Small intestine (tissue), 7 donors: ENCODE results near the gene ZBTB16. TPM values are rescaled to one million over a fixed set of nuclear protein-coding genes. Genes with fewer than 3 reads are reported as not detected.

Experiments
- DNase-seq, 2 donors: peaks; one replicate each; pipeline versions ENCODE4 v3.0.0 to v3.0.0-alpha.2; 2013
- FAIRE-seq: peaks from 2 replicates; lab custom pipeline; 2012; peaks lifted over from hg19 to GRCh38; lab: Jason Lieb, UNC
- H3K27ac ChIP-seq, 3 donors: one replicate each; pipeline ENCODE4 v1.5.1; 2013; ENCODE audit warnings: low read length in 2 of 3, mild to moderate bottlenecking in 2 of 3, control low read depth in 1 of 3, inconsistent platforms in 1 of 3, low read depth in 1 of 3, moderate library complexity in 1 of 3
- H3K27me3 ChIP-seq, 3 donors: one replicate each; pipeline ENCODE4 v1.6.1; 2013; ENCODE audit warnings: low read length in 3 of 3, inconsistent platforms in 1 of 3; ENCODE audit not compliant: control insufficient read depth in 3 of 3, insufficient read depth in 3 of 3
- H3K36me3 ChIP-seq, 3 donors: one replicate each; pipeline ENCODE4 v1.6.1; 2013; ENCODE audit warnings: low read length in 3 of 3, inconsistent platforms in 1 of 3, low read depth in 1 of 3, mild to moderate bottlenecking in 1 of 3, moderate library complexity in 1 of 3; ENCODE audit not compliant: control insufficient read depth in 3 of 3, insufficient read depth in 2 of 3
- H3K4me1 ChIP-seq, 3 donors: one replicate each; pipeline ENCODE4 v1.6.1; 2013; ENCODE audit warnings: low read length in 2 of 3, inconsistent platforms in 1 of 3, low read depth in 1 of 3, mild to moderate bottlenecking in 1 of 3, moderate library complexity in 1 of 3; ENCODE audit not compliant: control insufficient read depth in 3 of 3, insufficient read depth in 2 of 3
- H3K4me3 ChIP-seq, 3 donors: one replicate each; pipeline ENCODE4 v1.5.1; 2013; ENCODE audit warnings: low read length in 3 of 3, control low read depth in 1 of 3, inconsistent platforms in 1 of 3, low read depth in 1 of 3, mild to moderate bottlenecking in 1 of 3, moderate library complexity in 1 of 3
- H3K9me3 ChIP-seq, 2 donors: one replicate each; pipeline ENCODE4 v1.6.1; 2013; ENCODE audit warnings: low read depth in 1 of 2, low read length in 1 of 2; ENCODE audit not compliant: control insufficient read depth in 2 of 2, insufficient read depth in 1 of 2
- WGBS, 3 donors: extraction: QIAGEN DNeasy Blood & Tissue Kit; methylation state at CpG; one replicate each; pipeline ENCODE4 v1.1.7; 2013; 5-methylcytosine and 5-hydroxymethylcytosine counted together
- polyA plus RNA-seq, 4 donors: library from polyadenylated mRNA; stranded (reverse) in 3 of 4; unstranded in 1 of 4; fragments of 200-250 nt in 3 of 4; fragments of 120-200 nt in 1 of 4; gene quantifications; one replicate each; pipeline versions ENCODE4 v1.2.1 to v1.2.3, GENCODE V29; 2013
- donor health status: healthy with polysubstance abuse.
- donor health status: control.
- donor health status: control.
- donor health status: Bipolar disorder and iron deficiency.
- donor health status: healthy.

ZBTB16 gene
- polyA plus RNA-seq, 4 donors = 1.5 to 32.4 (median 17.4) TPM

DNA sequence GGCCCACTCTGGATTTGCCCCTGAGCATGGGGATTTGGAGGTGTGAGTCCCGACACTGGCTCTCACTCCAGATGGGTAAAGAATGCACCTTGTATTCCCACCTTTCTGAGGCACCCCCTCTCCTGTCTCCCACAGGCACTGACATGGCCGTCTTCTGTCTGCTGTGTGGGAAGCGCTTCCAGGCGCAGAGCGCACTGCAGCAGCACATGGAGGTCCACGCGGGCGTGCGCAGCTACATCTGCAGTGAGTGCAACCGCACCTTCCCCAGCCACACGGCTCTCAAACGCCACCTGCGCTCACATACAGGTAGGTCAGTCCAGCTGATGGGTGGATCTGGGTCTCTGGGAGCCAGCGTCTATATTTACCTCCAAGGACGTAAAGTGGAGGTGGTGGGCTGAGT lies 182.5 kb downstream of the ZBTB16 start:
- H3K9me3 ChIP-seq = no peaks in the 10 kb centered on the region
- WGBS, 3 donors = 91 to 98% (median 93%) methylated on average over 15 of the region's 15 CpGs
- no peak for DNase-seq
- no peaks in the 10 kb centered on the region for H3K27me3 ChIP-seq
- peaks cover 0 to 2% (median 0%) of the 10 kb centered on the region in 3 donors for H3K36me3 ChIP-seq
- H3K4me3 ChIP-seq = no peak overlapping the region
- H3K27ac ChIP-seq = no peak overlapping the region
- no peaks in the 10 kb centered on the region for H3K4me1 ChIP-seq
- no peak for FAIRE-seq

GRCh38 chr11:114243461-114244372 lies 184.2 kb downstream of the ZBTB16 start:
- DNase-seq (no peak), FAIRE-seq (no peak)
- H3K4me1 ChIP-seq = no peaks in the 10 kb centered on the region
- H3K27ac ChIP-seq = no peak overlapping the region
- peaks cover 0 to 5% (median 2%) of the 10 kb centered on the region in 3 donors for H3K36me3 ChIP-seq
- no peaks in the 10 kb centered on the region for H3K9me3 ChIP-seq
- H3K27me3 ChIP-seq = no peaks in the 10 kb centered on the region
- no peak overlapping the region for H3K4me3 ChIP-seq
- WGBS, 3 donors = 52 to 60% (median 53%) methylated on average over 14 of the region's 14 CpGs

DNA sequence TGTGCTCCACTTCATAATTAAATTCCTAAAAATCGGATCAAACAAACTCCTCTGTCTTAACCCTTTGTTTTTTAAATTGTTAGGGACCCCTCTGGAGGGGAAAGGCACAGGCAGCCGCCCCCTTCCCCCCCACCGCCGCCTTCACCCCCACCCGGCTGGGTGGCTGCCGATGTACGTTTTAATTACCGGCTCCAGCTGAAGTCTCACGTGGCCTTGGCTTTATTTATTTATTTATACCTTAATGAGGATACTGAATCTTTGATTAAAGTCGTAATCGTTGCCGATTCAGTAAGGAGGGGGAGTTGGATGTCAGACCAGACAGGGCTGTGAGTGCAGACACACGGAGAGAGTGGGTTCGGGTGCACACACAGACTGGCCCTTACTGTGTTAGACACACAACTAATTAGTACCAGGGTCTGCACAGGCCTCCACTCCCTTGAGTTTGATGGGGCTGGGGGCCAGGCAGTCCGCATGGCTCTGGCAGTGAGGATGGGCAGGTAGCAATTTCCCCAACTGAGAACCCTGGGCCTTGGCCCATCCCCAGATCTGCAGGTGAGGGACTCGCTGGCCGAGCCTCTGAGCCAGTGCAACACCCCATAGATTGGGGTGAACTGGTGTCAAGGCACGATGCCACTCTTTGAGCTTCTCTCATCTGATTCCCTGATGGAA lies 185.3 kb downstream of the ZBTB16 start:
- H3K36me3 ChIP-seq = peaks cover 0 to 5% (median 2%) of the 10 kb centered on the region in 3 donors
- DNase-seq = no peak

GRCh38 chr11:114246321-114247069 lies 187.0 kb downstream of the ZBTB16 start:
- no peaks in the 10 kb centered on the region for H3K9me3 ChIP-seq
- H3K36me3 ChIP-seq = peaks cover 0 to 10% (median 2%) of the 10 kb centered on the region in 3 donors
- WGBS, 3 donors = 92 to 95% (median 94%) methylated on average over 8 of the region's 8 CpGs
- H3K4me1 ChIP-seq = no peaks in the 10 kb centered on the region
- FAIRE-seq (no peak), DNase-seq (no peak)
- H3K4me3 ChIP-seq = no peak overlapping the region
- no peaks in the 10 kb centered on the region for H3K27me3 ChIP-seq
- no peak overlapping the region for H3K27ac ChIP-seq

More for the DNA sequence above, 185.3 kb downstream of the ZBTB16 start:
- H3K27me3 ChIP-seq = no peaks in the 10 kb centered on the region
- no peak overlapping the region for H3K27ac ChIP-seq
- H3K4me1 ChIP-seq = no peaks in the 10 kb centered on the region
- no peaks in the 10 kb centered on the region for H3K9me3 ChIP-seq
- FAIRE-seq = no peak
- 77 to 88% (median 83%) methylated on average over 18 of the region's 18 CpGs for WGBS, 3 donors
- no peak overlapping the region for H3K4me3 ChIP-seq

DNA sequence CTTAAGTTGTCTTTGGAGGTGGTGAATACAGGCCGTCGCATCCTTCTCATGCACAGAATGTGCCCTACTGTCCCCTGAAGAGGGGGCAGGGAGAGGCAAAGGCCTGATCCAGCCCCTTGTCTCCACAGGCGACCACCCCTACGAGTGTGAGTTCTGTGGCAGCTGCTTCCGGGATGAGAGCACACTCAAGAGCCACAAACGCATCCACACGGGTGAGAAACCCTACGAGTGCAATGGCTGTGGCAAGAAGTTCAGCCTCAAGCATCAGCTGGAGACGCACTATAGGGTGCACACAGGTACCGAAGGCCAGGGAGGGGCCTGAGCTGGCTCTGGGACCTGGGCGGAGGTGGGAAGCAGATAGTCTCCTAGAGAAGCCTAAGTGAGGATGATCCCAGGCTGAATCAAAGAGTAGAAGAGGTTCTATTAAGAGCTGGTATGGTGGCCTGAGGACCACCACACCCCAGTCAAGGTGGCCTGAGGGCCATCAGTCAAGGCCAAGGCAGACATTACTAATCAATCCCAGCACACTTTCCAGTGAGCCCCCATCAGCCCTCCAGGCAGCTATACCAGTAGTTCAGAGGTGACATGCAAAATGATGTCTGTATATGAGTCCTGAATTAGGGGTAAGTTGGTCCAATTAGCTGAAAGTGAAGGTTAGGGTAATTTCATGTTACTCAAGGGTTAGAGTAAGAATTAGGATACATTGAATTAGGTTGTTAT lies 187.7 kb downstream of the ZBTB16 start:
- WGBS, 3 donors = 90 to 95% (median 93%) methylated on average over 11 of the region's 11 CpGs
- Histone ChIP-seq H3K27me3 (no peaks in the 10 kb centered on the region), H3K9me3 (no peaks in the 10 kb centered on the region), H3K36me3 (peaks cover 0 to 12% (median 2%) of the 10 kb centered on the region in 3 donors), H3K27ac (no peak overlapping the region), H3K4me1 (no peaks in the 10 kb centered on the region), H3K4me3 (no peak overlapping the region)
- DNase-seq = no peak
- FAIRE-seq = no peak

DNA sequence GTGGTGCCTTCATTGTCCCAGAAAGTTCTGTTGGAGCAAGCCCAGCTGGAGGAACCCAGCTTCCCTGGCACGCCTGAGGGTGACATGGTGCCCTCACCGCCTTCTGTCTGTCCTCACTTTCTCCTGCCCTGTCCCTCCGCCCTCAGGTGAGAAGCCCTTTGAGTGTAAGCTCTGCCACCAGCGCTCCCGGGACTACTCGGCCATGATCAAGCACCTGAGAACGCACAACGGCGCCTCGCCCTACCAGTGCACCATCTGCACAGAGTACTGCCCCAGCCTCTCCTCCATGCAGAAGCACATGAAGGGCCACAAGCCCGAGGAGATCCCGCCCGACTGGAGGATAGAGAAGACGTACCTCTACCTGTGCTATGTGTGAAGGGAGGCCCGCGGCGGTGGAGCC lies 190.7 kb downstream of the ZBTB16 start:
- WGBS, 3 donors = 89 to 97% (median 92%) methylated on average over 17 of the region's 17 CpGs

DNA sequence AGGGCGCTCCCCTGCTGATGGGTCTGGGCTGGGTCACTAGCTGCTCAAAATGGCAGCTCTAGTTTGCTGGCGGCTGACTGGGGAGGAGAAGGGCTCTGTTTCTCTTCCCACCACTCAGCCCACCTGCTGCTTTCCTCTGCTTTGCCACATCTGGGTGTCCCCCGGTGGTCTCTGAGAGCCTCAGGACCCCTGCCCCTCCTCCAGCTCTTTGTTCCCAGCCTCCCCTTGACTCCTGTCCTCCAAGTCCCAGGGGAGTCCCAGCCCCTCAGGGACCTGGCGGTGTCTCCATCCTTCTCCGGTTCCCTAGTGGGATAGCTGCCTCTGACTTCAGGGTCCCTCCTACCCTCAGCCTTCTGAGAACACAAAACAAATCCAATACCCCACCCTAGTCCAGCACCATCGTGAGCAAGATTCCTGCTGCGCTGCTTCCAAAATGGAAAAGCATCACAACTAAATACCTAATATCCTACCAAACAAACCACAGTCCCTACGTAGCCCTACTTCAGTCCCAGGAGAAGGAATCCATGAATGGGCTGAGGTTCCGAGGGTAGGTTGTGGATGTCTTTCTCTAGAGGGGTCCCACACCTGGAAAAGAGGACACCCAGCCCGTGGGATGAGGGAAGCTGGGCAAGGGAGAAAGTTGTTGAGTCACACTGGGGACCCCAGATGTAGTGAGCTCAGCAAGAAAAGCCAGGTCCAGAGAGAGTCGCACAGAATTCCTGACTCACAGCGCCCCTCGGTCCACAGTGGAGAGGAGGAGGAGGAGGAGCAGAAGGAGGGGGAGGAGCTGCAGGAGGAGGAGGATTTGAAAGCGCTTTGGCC lies 191.7 kb downstream of the ZBTB16 start:
- no peaks in the 10 kb centered on the region for H3K27me3 ChIP-seq
- peaks cover 0 to 12% (median 2%) of the 10 kb centered on the region in 3 donors for H3K36me3 ChIP-seq
- no peak for FAIRE-seq
- H3K4me1 ChIP-seq = no peaks in the 10 kb centered on the region
- no peak overlapping the region for H3K27ac ChIP-seq
- WGBS, 3 donors = 83 to 89% (median 89%) methylated on average over 13 to 14 of the region's 14 CpGs
- H3K4me3 ChIP-seq = no peak overlapping the region
- no peak for DNase-seq
- H3K9me3 ChIP-seq = no peaks in the 10 kb centered on the region

More for the DNA sequence above, 190.7 kb downstream of the ZBTB16 start:
- Histone ChIP-seq H3K4me1 (no peaks in the 10 kb centered on the region), H3K4me3 (no peak overlapping the region), H3K36me3 (peaks cover 0 to 12% (median 2%) of the 10 kb centered on the region in 3 donors), H3K27me3 (no peaks in the 10 kb centered on the region), H3K9me3 (no peaks in the 10 kb centered on the region), H3K27ac (no peak overlapping the region)
- no peak for DNase-seq
- FAIRE-seq = no peak
